NCI-H526 treated with DMSO at 0.1 percent for 48 hours (cell line): ENCODE results near the gene MPEG1.

Experiments used
- DNase-seq: peaks from one replicate; lab custom pipeline; 2025; lab: John Stamatoyannopoulos, UW

The MPEG1 gene

DNA sequence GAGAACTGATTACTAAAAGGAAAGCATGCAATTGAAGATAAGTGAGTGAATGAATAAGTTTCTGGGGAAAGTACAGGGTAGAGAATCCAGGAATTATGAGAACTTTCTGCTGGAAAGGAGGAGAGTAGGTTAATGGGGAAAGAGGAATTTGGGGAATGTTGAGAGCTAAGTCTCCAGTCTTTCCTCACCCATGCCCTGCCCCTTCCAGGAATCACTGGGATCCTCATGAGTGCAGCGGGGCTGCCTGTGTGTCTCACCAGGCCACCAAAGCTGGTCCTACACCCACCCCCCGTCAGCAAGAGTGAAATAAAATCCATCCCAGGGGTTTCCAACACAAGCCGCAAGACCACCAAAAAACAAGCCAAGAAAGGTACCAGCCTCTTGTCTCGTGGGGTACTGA is 23.8 kb downstream of the MPEG1 start:
- DNase-seq, result no peak

DNA sequence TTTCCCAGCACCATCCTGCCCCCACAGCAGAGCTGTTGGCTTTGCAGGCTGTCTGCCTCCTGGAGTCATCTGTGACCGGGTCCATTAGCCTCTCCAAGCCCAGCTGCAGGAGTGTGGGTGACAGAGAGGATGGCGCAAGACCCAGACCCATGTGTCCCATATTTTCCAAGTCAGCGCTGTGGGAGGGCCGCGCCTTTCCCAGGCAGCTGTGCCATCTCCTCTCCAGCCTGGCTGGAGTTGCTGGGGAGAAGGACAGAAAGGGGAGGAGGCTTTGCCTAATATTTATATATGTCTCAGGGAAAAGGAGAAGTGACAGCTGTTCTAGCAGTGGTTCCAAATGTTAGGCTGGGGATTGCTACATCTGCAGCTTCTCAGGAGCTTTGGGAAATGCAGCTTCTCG is 25.1 kb downstream of the MPEG1 start:
- no peak for DNase-seq

GRCh38 chr11:59187035-59187434 is 25.7 kb downstream of the MPEG1 start:
- no peak for DNase-seq

- peak; percentile 60 for DNase-seq
Measured at GRCh38 chr11:59186130-59186594, 26.6 kb downstream of the MPEG1 start.

- DNase-seq, result no peak
Measured at GRCh38 chr11:59185386-59185945, 27.3 kb downstream of the MPEG1 start.

DNA sequence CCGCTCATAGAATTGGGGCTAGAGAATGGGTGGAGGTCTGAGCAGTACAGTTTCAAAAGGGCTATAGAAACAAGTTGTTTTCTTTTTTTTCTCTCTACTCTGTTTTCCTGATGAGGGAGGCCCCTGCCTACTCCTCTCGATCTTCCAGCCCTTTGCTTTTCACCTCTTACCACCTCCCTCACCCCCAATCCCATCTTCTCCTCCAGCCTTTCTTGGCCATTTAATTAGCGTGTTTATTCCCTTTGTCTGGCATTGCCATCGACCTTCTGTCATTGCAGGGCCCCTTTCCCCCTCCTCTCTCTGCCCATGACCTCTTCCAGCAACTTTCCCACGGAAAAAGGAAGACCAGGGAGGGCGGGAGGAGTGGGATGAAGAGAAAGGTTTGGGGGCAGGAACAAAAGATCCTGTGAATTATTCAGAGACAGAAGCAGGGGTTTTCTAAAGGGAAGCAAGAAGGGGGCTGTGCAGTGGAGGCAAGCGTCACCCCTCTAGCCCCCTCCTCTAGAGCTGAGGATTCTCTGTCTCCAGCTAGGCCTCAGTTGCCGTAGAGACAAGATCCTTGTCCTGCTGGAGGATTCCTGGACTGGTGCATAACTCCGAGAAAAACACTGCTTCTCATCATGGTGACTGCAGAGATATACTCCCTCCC is 27.9 kb downstream of the MPEG1 start:
- no peak for DNase-seq

- no peak for DNase-seq
Measured at GRCh38 chr11:59183771-59184170, 29.0 kb downstream of the MPEG1 start.

GRCh38 chr11:59182457-59183151 is 30.1 kb downstream of the MPEG1 start:
- DNase-seq, result no peak

DNA sequence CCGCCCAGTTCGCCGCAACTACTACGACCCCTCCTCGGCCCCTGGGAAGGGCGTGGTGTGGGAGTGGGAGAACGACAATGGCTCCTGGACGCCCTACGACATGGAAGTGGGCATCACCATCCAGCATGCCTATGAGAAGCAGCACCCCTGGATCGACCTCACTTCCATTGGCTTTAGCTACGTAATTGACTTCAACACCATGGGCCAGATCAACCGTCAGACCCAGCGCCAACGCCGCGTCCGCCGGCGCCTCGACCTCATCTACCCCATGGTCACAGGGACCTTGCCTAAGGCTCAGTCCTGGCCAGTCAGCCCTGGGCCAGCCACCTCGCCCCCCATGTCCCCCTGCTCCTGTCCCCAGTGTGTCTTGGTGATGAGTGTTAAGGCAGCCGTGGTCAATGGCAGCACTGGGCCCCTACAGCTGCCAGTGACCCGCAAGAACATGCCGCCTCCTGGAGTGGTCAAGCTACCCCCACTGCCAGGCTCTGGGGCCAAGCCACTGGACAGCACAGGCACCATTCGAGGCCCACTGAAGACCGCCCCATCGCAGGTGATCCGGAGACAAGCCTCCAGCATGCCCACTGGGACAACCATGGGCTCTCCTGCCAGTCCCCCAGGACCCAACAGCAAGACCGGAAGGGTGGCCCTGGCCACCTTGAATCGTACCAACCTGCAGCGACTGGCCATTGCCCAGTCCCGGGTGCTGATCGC is 30.8 kb downstream of the MPEG1 start:
- DNase-seq, result no peak

DNA sequence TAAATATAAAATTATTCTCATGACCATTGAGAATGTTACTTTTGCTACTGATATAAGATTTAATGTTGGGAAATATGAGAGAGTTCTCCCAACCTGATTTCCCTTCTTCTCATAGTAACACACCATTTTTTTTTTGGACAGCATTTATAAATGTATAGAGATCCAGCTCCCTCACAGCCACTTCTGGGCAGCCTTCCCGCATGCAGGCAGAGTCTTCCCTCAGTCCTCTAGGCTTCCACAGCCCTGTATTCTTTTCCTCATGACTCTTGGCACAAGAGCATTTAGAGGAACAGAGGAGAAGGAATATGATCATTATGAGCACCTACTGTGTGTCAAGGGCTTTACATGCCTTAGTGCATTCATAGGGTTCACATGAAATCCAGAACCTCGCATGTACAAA is 31.8 kb downstream of the MPEG1 start:
- DNase-seq, result no peak

- DNase-seq, result no peak
Measured at GRCh38 chr11:59180168-59180776, 32.5 kb downstream of the MPEG1 start.

- DNase-seq, result no peak
Measured at GRCh38 chr11:59179121-59179520, 33.6 kb downstream of the MPEG1 start.

DNA sequence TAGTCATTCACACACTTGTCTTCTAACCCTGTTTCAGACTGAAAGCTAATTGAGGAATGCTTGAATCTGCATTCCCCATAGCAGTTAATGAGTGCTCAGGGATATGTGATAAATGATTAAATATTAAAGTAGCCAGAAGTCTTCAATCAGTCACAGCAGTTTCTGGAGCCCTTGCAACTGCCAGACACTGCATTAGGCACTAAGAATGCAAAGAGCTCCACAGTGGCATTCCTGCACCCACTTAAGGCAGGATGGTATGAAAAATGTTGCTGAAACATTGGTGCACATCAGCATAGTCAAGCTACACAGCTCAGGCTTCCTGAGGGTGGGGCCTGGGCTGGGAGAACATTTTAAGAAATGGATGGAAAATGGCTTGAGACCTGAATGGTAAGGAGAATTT is 34.3 kb downstream of the MPEG1 start:
- no peak for DNase-seq

- DNase-seq, result no peak
Measured at GRCh38 chr11:59176330-59176729, 36.4 kb downstream of the MPEG1 start.

DNA sequence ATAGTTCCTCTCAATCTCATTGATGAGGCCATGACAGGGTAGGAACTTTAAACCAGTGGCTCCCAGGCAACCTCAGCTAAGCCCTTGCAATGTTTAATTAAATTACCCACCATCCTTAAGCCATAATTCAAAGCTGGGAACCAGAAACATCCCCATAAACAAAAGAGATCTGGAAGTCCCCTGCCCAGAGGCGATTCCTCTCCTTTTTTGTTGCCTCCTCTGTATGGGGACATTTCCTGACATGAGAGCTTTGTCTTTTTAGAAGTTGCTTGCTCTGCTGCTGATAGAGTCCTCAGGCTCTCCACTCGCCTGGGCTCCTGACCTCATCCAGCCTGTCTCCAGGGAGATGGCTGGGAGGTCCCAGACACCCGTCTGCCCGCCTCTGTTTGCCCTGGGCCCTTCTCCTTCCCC is 37.6 kb downstream of the MPEG1 start:
- peak; percentile 15 for DNase-seq

DNA sequence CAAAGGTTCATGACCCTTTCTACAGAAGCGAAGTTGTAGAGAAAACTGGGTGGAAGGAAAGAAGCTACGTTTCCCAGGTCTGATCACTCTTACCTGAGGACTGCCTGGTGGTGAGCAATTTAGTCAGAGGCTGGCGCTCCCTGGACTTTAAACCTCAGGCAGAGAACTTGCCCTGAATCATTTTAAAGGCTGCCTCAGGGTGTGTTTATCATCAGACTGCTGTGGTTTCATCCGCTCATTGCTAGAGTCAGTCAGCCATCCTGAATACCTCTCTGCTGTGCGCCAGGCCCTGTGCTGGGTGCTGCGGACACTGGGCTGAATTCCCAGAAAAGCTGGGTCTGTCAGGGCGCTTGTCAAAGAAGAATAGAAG is 38.1 kb downstream of the MPEG1 start:
- DNase-seq, result peak; percentile 12

- no peak for DNase-seq
Measured at GRCh38 chr11:59173964-59174663, 38.6 kb downstream of the MPEG1 start.

DNA sequence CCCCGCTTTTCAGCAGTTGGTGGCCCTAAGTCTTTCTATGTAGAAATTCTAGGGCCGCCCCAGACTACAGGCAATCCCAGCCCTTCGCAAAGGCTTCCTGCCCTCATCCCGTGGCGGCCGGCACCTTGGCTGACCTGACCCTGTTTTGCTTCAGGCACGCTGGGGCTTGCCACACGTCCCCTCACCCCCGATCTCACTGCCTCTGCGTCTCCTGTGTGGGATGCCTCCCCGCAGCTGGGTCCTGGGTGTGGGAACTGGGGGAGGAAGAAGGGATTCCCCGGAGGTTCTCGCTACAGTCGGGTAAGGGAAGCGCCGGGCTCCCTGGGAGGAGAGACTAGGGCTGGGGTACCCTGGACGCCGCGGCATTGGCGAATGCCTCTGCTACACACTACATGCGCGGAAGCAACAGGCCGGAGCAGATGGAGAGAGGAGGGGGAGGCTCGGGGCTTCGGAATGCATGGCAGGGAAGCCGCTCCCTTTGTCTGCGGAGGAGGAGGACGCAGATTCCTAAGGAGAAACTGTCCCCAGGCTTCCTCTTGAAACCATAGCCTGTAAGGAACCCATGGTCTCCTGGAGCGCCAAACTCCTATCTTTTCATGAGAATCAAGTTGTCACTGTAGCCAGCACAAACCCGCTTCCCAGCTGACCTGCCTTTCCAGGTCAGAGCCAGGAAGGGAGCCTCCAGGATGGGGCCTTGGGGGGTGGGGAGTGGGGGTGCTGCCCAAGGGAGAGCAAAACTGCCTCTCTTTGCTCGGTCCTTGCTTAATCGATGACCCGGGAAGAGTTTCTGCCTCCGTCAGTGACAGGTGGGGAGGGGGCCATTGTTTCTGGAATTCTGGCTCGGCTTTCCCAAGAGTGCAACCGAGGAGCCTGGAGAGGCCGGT is 39.4 kb downstream of the MPEG1 start:
- peak; percentile 72 for DNase-seq

GRCh38 chr11:59172345-59173079 is 40.2 kb downstream of the MPEG1 start:
- DNase-seq, result no peak
